NT2/D1 (cell line): ENCODE results near the gene PAPOLG.

Experiments
- SUZ12 ChIP-seq: IDR thresholded peaks from 2 replicates; pipeline ENCODE4 v1.6.1; 2011; ENCODE audit not compliant: insufficient read length, insufficient read depth; ENCODE audit errors: extremely low read depth
- ZNF274 ChIP-seq: IDR thresholded peaks from 2 replicates; pipeline ENCODE4 v1.6.1; 2011; ENCODE audit warnings: mild to moderate bottlenecking, low read depth, low read length

DNA sequence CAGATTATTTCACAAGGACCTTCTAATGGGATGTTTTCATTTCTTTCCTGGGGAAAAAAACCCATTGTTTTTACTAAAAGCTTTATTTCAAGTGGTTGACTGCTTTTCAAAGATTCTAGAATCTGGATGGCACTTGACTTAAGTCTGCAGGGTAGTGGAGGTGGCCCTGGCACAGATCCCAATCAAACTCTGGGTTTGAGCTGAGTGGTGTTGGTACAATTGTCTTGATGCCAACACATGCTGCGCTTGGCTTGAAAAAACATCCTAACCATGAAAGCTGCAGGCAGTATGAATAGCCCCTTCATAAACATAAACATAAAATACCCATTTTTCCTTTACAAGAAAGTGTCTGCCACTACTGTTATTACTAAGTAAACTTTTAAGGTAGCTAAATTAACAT, 3.6 kb downstream of the PAPOLG start:
- TF ChIP-seq SUZ12, result no peak
- no peak for TF ChIP-seq ZNF274
